Right lobe of liver (tissue), 4 donors: Measurements from ENCODE around the gene TRAPPC2L.

ENCODE experiments used
- POLR2A ChIP-seq: fragments of 450-650 bp; IDR thresholded peaks from one replicate; pipeline ENCODE4 v1.6.1; 2017; ENCODE audit warnings: antibody characterized with exemption, mild to moderate bottlenecking
- TF ChIP-seq, protein P1 (sequence below), 4 donors: fragments of 200-600 bp in 3 of 4; fragments of 450-650 bp in 1 of 4; IDR thresholded peaks; one replicate each; pipeline versions ENCODE4 v1.5.1 to v1.8.0; 2016 to 2022; ENCODE audit warnings: antibody characterized with exemption in 4 of 4, mild to moderate bottlenecking in 2 of 4
- donor health status: DM: no; HTN: no; CAD: no.
- donor health status: DM: no; HTN: no; CAD: no.
- donor health status: DM: no; HTN: yes; CAD: no.

DNA sequence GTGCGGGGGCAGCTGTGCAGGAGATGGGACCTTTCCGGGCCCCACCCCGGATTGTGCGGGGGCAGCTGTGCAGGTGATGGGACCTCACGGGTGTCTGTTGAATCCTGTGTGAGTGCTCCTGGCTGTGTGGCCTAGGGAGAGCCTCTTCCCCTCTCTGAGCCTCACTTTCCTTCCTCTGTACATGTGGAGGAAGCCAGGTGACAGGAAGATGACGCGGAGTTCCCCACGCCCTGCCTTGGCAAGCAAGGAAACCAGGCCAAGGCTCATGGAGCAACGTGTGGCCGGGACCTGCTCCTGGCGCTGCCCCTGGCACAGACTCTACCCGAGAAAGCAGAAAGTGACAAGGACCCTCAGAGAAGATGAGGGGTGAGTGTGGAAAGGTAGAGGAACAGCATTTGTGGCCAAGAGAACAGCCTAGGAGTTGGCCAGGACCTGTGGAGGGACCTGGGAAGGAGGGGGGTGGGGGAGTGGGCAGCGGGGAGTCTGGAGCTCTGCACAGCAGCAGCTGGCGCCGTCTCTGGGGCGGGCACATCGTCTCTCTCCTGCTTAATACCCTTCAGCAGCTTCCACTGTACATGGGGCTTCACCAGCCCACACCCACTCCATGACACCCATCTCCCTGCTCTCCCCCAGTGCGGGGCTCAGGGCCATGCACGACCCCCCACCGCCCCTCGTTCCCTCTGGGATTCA lies 47.9 kb downstream of the TRAPPC2L start:
- TF ChIP-seq, protein P1, sequence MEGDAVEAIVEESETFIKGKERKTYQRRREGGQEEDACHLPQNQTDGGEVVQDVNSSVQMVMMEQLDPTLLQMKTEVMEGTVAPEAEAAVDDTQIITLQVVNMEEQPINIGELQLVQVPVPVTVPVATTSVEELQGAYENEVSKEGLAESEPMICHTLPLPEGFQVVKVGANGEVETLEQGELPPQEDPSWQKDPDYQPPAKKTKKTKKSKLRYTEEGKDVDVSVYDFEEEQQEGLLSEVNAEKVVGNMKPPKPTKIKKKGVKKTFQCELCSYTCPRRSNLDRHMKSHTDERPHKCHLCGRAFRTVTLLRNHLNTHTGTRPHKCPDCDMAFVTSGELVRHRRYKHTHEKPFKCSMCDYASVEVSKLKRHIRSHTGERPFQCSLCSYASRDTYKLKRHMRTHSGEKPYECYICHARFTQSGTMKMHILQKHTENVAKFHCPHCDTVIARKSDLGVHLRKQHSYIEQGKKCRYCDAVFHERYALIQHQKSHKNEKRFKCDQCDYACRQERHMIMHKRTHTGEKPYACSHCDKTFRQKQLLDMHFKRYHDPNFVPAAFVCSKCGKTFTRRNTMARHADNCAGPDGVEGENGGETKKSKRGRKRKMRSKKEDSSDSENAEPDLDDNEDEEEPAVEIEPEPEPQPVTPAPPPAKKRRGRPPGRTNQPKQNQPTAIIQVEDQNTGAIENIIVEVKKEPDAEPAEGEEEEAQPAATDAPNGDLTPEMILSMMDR (IDR thresholded peaks at IDR 0.05) = no peak
- no peak for TF ChIP-seq POLR2A
